Subcutaneous abdominal adipose tissue (tissue), 5 donors: ENCODE data around the gene HUS1.
"Not testable (repeated sequence)": the region's sequence is repeated elsewhere in the genome, so short reads cannot be mapped to it uniquely, and the experiment has no call there.

Experiments used
- H3K27ac ChIP-seq: one replicate; pipeline ENCODE4 v1.7.0; 2013; ENCODE audit warnings: low read depth, mild to moderate bottlenecking, inconsistent platforms, low read length, moderate library complexity
- H3K27me3 ChIP-seq, 5 donors: one replicate each; pipeline ENCODE4 v1.7.0; 2013; ENCODE audit warnings: low read length in 5 of 5, inconsistent platforms in 1 of 5; ENCODE audit not compliant: control insufficient read depth in 5 of 5, insufficient read depth in 4 of 5
- H3K36me3 ChIP-seq, 5 donors: one replicate each; pipeline ENCODE4 v1.7.0; 2013; ENCODE audit warnings: low read length in 5 of 5; ENCODE audit not compliant: control insufficient read depth in 5 of 5, insufficient read depth in 5 of 5
- H3K4me1 ChIP-seq, 5 donors: one replicate each; pipeline ENCODE4 v1.7.0; 2013; ENCODE audit warnings: low read length in 5 of 5, mild to moderate bottlenecking in 3 of 5, moderate library complexity in 1 of 5; ENCODE audit not compliant: control insufficient read depth in 5 of 5, insufficient read depth in 5 of 5
- H3K4me3 ChIP-seq, 5 donors: one replicate each; pipeline ENCODE4 v1.7.0; 2013; ENCODE audit warnings: low read length in 5 of 5, low read depth in 1 of 5
- H3K9ac ChIP-seq, 5 donors: one replicate each; pipeline ENCODE4 v1.7.0; 2013; ENCODE audit warnings: low read length in 5 of 5, mild to moderate bottlenecking in 4 of 5, moderate library complexity in 3 of 5
- H3K9me3 ChIP-seq, 5 donors: one replicate each; pipeline ENCODE4 v1.7.0; 2013; ENCODE audit warnings: low read length in 5 of 5; ENCODE audit not compliant: control insufficient read depth in 5 of 5
- donor health status: healthy.
- donor health status: healthy.
- donor health status: healthy.
- donor health status: healthy.
- donor health status: healthy.

HUS1 gene

GRCh38 chr7:47988496-47989386 is 9.3 kb upstream of the HUS1 start:
- Histone ChIP-seq H3K27me3 (no peaks in the 10 kb centered on the region), H3K4me3 (no peak overlapping the region), H3K36me3 (no peaks in the 10 kb centered on the region), H3K4me1 (peaks cover 1 to 11% (median 8%) of the 10 kb centered on the region in 5 donors), H3K9ac (no peak overlapping the region), H3K9me3 (no peaks in the 10 kb centered on the region), H3K27ac (no peak overlapping the region)

GRCh38 chr7:47982610-47983009 is 3.2 kb upstream of the HUS1 start:
- no peak overlapping the region for H3K27ac ChIP-seq
- peaks cover 3 to 18% (median 13%) of the 10 kb centered on the region in 5 donors for H3K4me1 ChIP-seq
- no peaks in the 10 kb centered on the region for H3K27me3 ChIP-seq
- H3K9ac ChIP-seq, result no peak overlapping the region
- no peaks in the 10 kb centered on the region for H3K9me3 ChIP-seq
- H3K36me3 ChIP-seq, result peaks cover 3 to 6% (median 3%) of the 10 kb centered on the region in 5 donors
- H3K4me3 ChIP-seq, result no peak overlapping the region

- not testable (repeated sequence) for H3K9me3 ChIP-seq
- peaks cover 19 to 25% (median 21%) of the 10 kb centered on the region in 5 donors for H3K36me3 ChIP-seq
These were observed 1.2 kb upstream of the HUS1 start for GRCh38 chr7:47980648-47981047.

GRCh38 chr7:47979832-47980181 is 392 bp upstream of the HUS1 start:
- Histone ChIP-seq H3K9me3 (no peaks in the 10 kb centered on the region), H3K4me1 (peaks cover 3 to 18% (median 13%) of the 10 kb centered on the region in 5 donors), H3K27ac (peak overlapping the region; percentile 62), H3K27me3 (no peaks in the 10 kb centered on the region), H3K4me3 (peak overlapping the region; percentile 40 to 97 (median 84)), H3K36me3 (peaks cover 20 to 33% (median 27%) of the 10 kb centered on the region in 5 donors), H3K9ac (peak overlapping the region in 3 of 5 donors; percentile 59 to 85 (median 78))

More at GRCh38 chr7:47980648-47981047, 1.2 kb upstream of the HUS1 start:
- H3K4me3 ChIP-seq, H3K27ac ChIP-seq, H3K9ac ChIP-seq, H3K27me3 ChIP-seq: not testable (repeated sequence)
- peaks cover 3 to 18% (median 13%) of the 10 kb centered on the region in 5 donors for H3K4me1 ChIP-seq

GRCh38 chr7:47978790-47979144 is 648 bp downstream of the HUS1 start:
- Histone ChIP-seq H3K4me1 (peaks cover 3 to 18% (median 13%) of the 10 kb centered on the region in 5 donors), H3K36me3 (peaks cover 29 to 44% (median 38%) of the 10 kb centered on the region in 5 donors), H3K4me3 (peak overlapping the region; percentile 81 to 97 (median 94)), H3K9me3 (no peaks in the 10 kb centered on the region), H3K27ac (peak overlapping the region; percentile 62), H3K9ac (peak overlapping the region; percentile 59 to 96 (median 85)), H3K27me3 (no peaks in the 10 kb centered on the region)

- Histone ChIP-seq H3K27ac (no peak overlapping the region), H3K36me3 (peaks cover 38 to 66% (median 57%) of the 10 kb centered on the region in 5 donors), H3K9ac (no peak overlapping the region), H3K27me3 (no peaks in the 10 kb centered on the region), H3K9me3 (no peaks in the 10 kb centered on the region), H3K4me1 (peaks cover 3 to 32% (median 18%) of the 10 kb centered on the region in 5 donors), H3K4me3 (no peak overlapping the region)
These were observed 5.7 kb downstream of the HUS1 start for GRCh38 chr7:47973739-47974138.

- Histone ChIP-seq H3K27me3 (no peaks in the 10 kb centered on the region), H3K4me1 (peaks cover 0 to 26% (median 10%) of the 10 kb centered on the region in 5 donors), H3K9me3 (no peaks in the 10 kb centered on the region), H3K27ac (peak overlapping the region; percentile 62), H3K36me3 (peaks cover 29 to 70% (median 64%) of the 10 kb centered on the region in 5 donors), H3K4me3 (no peak overlapping the region), H3K9ac (peak overlapping the region in 3 of 5 donors; percentile 4 to 46 (median 28))
These were observed 8.7 kb downstream of the HUS1 start for GRCh38 chr7:47970761-47971160.

GRCh38 chr7:47968847-47969774 is 10.3 kb downstream of the HUS1 start:
- Histone ChIP-seq H3K27ac (no peak overlapping the region), H3K36me3 (peaks cover 24 to 70% (median 66%) of the 10 kb centered on the region in 5 donors), H3K4me3 (no peak overlapping the region)

GRCh38 chr7:47967708-47968107 is 11.7 kb downstream of the HUS1 start:
- peaks cover 23 to 68% (median 65%) of the 10 kb centered on the region in 5 donors for H3K36me3 ChIP-seq
- H3K9ac ChIP-seq, result no peak overlapping the region
- no peaks in the 10 kb centered on the region for H3K27me3 ChIP-seq
- H3K9me3 ChIP-seq, result no peaks in the 10 kb centered on the region
- H3K4me3 ChIP-seq, result no peak overlapping the region
- H3K27ac ChIP-seq, result no peak overlapping the region
- peaks cover 0 to 26% (median 10%) of the 10 kb centered on the region in 5 donors for H3K4me1 ChIP-seq

More at GRCh38 chr7:47968847-47969774, 10.3 kb downstream of the HUS1 start:
- Histone ChIP-seq H3K9me3 (no peaks in the 10 kb centered on the region), H3K27me3 (no peaks in the 10 kb centered on the region), H3K4me1 (peaks cover 0 to 26% (median 10%) of the 10 kb centered on the region in 5 donors), H3K9ac (no peak overlapping the region)
